ENCODE data around the gene PANK2. TPM values are rescaled to one million over a fixed set of nuclear protein-coding genes. Genes with fewer than 3 reads are reported as not detected.
A peak's percentile ranks its signal among the peaks of the same experiment; 100 is the strongest.
"Not testable (repeated sequence)": the region's sequence is repeated elsewhere in the genome, so short reads cannot be mapped to it uniquely, and the experiment has no call there.

PANK2 gene
- total RNA-seq, 2 experiments from 2014 or later: 49.0 to 51.1 TPM

GRCh38 chr20:3843490-3843889 lies 45.7 kb upstream of the PANK2 start:
- no peak overlapping the region for H3K27ac ChIP-seq (ENCODE audit: low read depth in 1 of 2, low read length in 2 of 2)
- H3K4me1 ChIP-seq (ENCODE audit: insufficient read depth, low read length): peaks cover 30% of the 10 kb centered on the region
- DNase-seq: no peak
- intact Hi-C loops (cut with DNase I, micrococcal nuclease): no loop called here
- Mint-ChIP-seq H3K36me3 (ENCODE audit: low read depth) (no peaks in the 10 kb centered on the region), H3K27ac (no peak overlapping the region), H3K27me3 (no peaks in the 10 kb centered on the region), H3K9me3 (no peaks in the 10 kb centered on the region), H3K4me3 (no peak overlapping the region), H3K4me1 (ENCODE audit: low read depth) (peaks cover 23% of the 10 kb centered on the region)
- ATAC-seq (ENCODE audit: poor library complexity): no peak
- no peaks in the 10 kb centered on the region for H3K9me3 ChIP-seq (ENCODE audit: control insufficient read depth in 1 of 2, insufficient read depth in 1 of 2, low read length in 2 of 2)
- ChIA-PET POLR2A (no interaction called here), CTCF (interaction anchor here (2.3 kb wide), 1 partner anchor 12 kb away, joined by 7 read pairs; no protein-coding TSS in a partner anchor)
- no peaks in the 10 kb centered on the region for H3K27me3 ChIP-seq (ENCODE audit: control insufficient read depth in 1 of 2, insufficient read depth in 2 of 2, low read length in 2 of 2)
- H3K4me3 ChIP-seq (ENCODE audit: low read length): no peak overlapping the region
- TF ChIP-seq CTCF (IDR thresholded peaks at IDR 0.05): no peak
- H3K36me3 ChIP-seq (ENCODE audit: insufficient read depth, low read length): no peaks in the 10 kb centered on the region

- H3K4me3 Mint-ChIP-seq; ATAC-seq (ENCODE audit: poor library complexity); H3K27me3 Mint-ChIP-seq; H3K36me3 ChIP-seq (ENCODE audit: insufficient read depth, low read length); DNase-seq; H3K27ac Mint-ChIP-seq; intact Hi-C loops (cut with DNase I, micrococcal nuclease); H3K27ac ChIP-seq (ENCODE audit: low read depth in 1 of 2, low read length in 2 of 2); H3K27me3 ChIP-seq (ENCODE audit: control insufficient read depth in 1 of 2, insufficient read depth in 2 of 2, low read length in 2 of 2); H3K9me3 ChIP-seq (ENCODE audit: control insufficient read depth in 1 of 2, insufficient read depth in 1 of 2, low read length in 2 of 2); H3K4me3 ChIP-seq (ENCODE audit: low read length); H3K9me3 Mint-ChIP-seq; H3K36me3 Mint-ChIP-seq (ENCODE audit: low read depth): not testable (repeated sequence)
- peaks cover 34% of the 10 kb centered on the region for H3K4me1 ChIP-seq (ENCODE audit: insufficient read depth, low read length)
- CTCF ChIA-PET: interaction anchor here (1.7 to 2.3 kb wide), 2 partner anchors 11 to 23 kb away, joined by 5 to 7 read pairs; partner anchors contain the start of gene AP5S1
- H3K4me1 Mint-ChIP-seq (ENCODE audit: low read depth): peaks cover 25% of the 10 kb centered on the region
- POLR2A ChIA-PET: interaction anchor here (1.0 kb wide), 1 partner anchor 11 kb away, joined by 3 read pairs; no protein-coding TSS in a partner anchor
Observed at GRCh38 chr20:3843990-3844619, 45.1 kb upstream of the PANK2 start.

- H3K4me1 ChIP-seq (ENCODE audit: insufficient read depth, low read length): peaks cover 27% of the 10 kb centered on the region
- intact Hi-C loops (cut with DNase I, micrococcal nuclease): loop anchor here in 1 of 2 experiments (2.0 to 5.0 kb wide), 2 partner anchors 60 to 79 kb away; partner anchors contain the start of genes ADISSP and CENPB
- peak overlapping the region; percentile 98 for H3K4me3 ChIP-seq (ENCODE audit: low read length)
- peaks cover 26% of the 10 kb centered on the region for H3K4me1 Mint-ChIP-seq (ENCODE audit: low read depth)
- H3K36me3 Mint-ChIP-seq (ENCODE audit: low read depth): no peaks in the 10 kb centered on the region
- H3K27ac Mint-ChIP-seq: peak overlapping the region; percentile 92
- H3K9me3 ChIP-seq (ENCODE audit: control insufficient read depth in 1 of 2, insufficient read depth in 1 of 2, low read length in 2 of 2): no peaks in the 10 kb centered on the region
- no peaks in the 10 kb centered on the region for H3K27me3 Mint-ChIP-seq
- peak in 1 of 14 experiments; percentile 10 for DNase-seq
- H3K27ac ChIP-seq (ENCODE audit: low read depth in 1 of 2, low read length in 2 of 2): peak overlapping the region; percentile 74 to 75
- no peak for ATAC-seq (ENCODE audit: poor library complexity)
- H3K36me3 ChIP-seq (ENCODE audit: insufficient read depth, low read length): peaks cover 3% of the 10 kb centered on the region
- TF ChIP-seq CTCF (IDR thresholded peaks at IDR 0.05): no peak
- ChIA-PET POLR2A (interaction anchor here (1.6 kb wide), 1 partner anchor 60 kb away, joined by 8 read pairs; the partner anchor contains the start of gene CENPB), CTCF (no interaction called here)
- no peaks in the 10 kb centered on the region for H3K27me3 ChIP-seq (ENCODE audit: control insufficient read depth in 1 of 2, insufficient read depth in 2 of 2, low read length in 2 of 2)
- H3K9me3 Mint-ChIP-seq: no peaks in the 10 kb centered on the region
- H3K4me3 Mint-ChIP-seq: peak overlapping the region; percentile 95
Observed at GRCh38 chr20:3846378-3846739, 42.8 kb upstream of the PANK2 start.
